A172 (cell line): ENCODE results near the gene ZBTB33. TPM values are rescaled to one million over a fixed set of nuclear protein-coding genes. Genes with fewer than 3 reads are reported as not detected.

Experiments
- DNase-seq: peaks from one replicate; pipeline ENCODE4 v3.0.0-alpha.2; 2015; ENCODE audit warnings: low spot score
- total RNA-seq: library from RNA; depleted of rRNA; stranded (reverse); fragments of >200 nt; shearing (Covaris generic); gene quantifications from 2 replicates; pipeline ENCODE4 v1.2.3, GENCODE V29; 2014

ZBTB33 gene
- total RNA-seq, 1 experiment from 2014 or later: 11.2 TPM

DNA sequence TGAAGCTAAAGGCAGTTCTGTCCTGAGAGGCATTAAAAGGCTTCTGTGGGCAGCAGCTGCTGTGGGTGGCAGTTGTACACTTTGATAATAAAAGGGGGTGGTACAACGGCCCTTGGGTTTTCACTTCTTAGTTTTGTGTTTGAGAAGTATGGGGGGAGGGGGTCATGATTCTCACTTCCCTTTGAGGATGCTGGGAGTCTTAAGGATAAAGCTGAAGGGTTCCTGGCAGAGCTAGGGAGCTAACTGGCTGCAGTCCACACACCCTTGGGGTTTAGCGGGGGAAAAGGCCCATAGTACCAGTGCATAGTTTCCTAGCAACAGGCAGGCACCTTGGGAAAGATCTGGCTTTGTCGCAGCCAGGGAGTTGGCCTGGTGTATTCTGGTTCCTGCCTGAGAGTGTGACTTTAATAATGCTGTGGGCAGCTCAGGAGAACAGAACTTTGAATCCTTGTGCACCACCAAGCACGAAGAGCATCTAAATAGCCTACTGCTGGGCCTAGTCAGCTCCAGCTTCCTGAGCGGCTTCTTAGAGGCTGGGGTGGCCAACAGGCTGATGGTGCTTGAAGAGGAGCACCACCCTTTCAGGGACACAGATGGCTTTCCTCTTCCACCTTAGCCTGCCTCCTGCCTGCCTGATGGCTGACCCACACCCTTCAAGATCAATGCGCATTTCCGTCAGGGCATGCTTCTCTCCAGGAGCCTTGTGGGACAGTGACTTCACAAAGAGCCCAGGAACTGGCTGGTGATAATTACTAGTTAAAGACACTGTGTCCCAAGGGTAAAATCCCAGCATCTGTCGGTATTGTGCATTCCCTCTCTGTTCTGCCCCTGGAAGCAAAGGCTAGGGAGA, 12.5 kb downstream of the ZBTB33 start:
- DNase-seq: no peak

- no peak for DNase-seq
Observed at GRCh38 chrX:120264341-120264740, 13.7 kb downstream of the ZBTB33 start.

GRCh38 chrX:120269373-120270035, 18.9 kb downstream of the ZBTB33 start:
- no peak for DNase-seq

DNA sequence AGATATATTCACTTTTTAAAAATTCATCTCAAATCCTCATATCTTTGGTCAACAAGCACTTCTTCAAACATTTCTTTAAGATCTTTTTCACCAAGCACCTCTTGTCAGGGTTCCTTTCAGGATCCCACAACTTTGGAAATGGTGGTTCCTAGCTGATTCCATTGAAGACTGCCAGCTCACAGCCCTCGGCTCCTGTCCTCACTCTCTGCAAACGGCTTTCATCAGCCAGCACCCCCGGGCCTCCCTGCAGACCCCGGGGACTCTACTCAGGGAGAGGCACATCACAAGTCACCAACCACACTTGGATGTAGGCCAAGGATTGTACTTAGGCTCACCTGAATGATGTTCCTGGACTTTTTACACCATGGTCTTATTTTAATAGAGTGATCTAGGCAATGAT, 20.0 kb downstream of the ZBTB33 start:
- DNase-seq: no peak

DNA sequence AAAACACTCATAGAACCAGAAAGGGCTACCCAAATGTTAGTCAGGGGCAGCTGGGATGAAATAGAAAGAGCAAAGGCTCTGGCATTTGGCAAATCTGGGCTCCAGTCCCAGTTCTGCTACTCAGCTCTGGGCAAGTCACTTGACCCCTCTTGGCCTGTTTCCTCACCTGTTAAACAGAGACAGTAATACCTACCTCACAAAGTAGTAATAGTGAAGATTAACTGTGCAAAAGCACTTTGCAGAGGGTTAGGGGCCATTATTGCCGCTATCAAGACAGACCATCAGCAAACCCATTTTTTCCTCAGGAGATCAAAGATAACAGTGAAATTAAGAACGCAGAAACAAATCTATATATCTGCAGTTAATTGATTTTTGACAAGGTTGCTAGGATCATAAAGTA, 20.6 kb downstream of the ZBTB33 start:
- no peak for DNase-seq

DNA sequence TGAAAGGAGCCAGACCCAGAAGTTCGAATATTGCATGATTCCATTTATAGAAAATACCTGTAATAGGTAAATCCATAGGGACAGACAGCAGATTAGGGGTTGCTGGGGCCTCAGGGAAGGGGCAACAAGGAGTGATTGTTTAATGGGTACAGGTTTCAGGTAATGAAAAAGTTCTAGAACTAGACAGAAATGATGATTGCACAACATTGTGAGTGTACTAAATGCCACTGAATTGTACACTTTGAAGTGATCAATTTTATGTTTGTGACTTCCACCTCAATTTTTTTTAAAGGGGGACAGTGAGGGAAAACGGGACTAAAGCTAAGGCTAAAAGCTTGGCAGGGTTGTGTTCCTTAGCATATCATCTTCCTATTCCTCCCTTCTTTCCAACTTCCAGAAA, 23.5 kb downstream of the ZBTB33 start:
- no peak for DNase-seq

DNA sequence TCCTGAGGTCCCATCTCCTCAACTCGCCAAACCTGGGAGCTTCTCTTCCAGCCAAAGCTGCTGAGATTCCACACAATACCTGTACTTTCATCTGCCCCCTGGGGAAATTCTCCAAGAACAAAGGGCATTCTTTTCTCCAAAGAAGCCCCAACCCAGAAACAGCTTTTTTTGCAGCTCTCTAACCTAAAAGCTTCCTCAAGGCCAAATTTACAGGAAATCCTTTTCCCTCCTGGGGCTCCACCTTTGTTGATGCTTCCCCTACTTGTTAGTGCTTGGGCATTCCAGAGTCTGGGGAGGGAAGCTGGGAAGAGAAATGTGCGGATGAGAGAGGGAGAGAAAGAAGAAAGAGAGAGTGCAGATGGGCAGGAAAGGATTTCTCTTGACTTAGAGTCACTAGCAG, 24.3 kb downstream of the ZBTB33 start:
- no peak for DNase-seq

GRCh38 chrX:120281021-120281624, 30.5 kb downstream of the ZBTB33 start:
- no peak for DNase-seq

GRCh38 chrX:120281761-120282160, 31.1 kb downstream of the ZBTB33 start:
- no peak for DNase-seq

- no peak for DNase-seq
Observed at GRCh38 chrX:120282697-120283096, 32.1 kb downstream of the ZBTB33 start.

DNA sequence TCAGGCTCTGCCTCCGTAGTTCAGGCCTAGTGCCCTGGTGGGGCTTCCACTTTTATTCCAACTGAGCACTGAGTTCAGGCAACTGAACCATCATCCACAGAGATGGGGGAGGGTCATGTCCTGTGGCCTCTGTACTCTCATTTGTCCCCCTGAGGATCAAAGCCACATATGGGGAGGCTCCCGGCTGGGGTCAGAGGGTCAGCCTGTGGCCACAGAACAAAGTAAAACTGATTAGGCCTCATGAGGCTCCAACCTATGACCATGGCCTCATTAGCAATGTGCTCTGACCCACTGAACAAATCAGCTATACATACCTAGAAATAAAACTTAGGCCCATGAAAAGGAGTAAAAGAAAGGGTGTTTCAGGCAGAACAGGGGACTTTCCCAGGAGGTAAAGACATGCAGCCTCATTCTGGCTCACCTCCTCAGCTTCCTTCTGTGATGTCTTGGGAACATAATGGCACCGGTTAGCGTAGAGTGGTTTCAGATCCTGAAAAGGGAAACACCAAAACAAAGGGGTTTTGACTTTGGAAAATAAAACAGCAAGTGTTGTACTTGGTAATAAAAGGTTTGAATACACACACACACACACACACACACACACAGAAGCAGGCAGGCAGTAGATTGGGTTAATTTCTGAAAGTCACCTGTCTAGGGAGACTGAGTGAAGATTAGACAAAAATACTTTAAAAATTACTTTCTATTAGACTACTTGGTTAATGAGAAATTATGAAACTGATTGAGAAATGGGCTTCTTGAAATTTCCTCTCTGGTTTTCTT, 36.3 kb downstream of the ZBTB33 start:
- DNase-seq: no peak

- no peak for DNase-seq
Observed at GRCh38 chrX:120287513-120288112, 37.0 kb downstream of the ZBTB33 start.

GRCh38 chrX:120290107-120290506, 39.5 kb downstream of the ZBTB33 start:
- no peak for DNase-seq

DNA sequence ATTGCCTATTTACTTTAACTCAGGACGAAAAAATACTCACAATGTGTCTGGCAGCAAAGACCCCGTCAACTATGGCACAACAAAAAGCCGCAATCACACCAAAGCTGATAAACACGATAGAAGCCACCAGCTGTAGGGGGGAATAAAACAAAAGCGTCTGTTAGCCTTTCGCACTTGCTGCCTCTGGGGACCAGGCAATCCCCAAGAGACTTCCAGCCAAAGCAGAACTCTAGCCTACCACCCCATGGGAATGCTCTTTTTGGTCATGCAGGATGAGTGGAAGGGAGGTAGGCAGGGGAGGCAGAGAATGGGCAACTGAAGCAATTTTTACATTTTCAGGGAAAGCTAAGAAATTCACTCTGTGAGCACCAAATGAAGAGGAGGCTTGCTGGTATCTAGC, 40.6 kb downstream of the ZBTB33 start:
- DNase-seq: no peak

- no peak for DNase-seq
Observed at GRCh38 chrX:120293015-120293414, 42.4 kb downstream of the ZBTB33 start.

DNA sequence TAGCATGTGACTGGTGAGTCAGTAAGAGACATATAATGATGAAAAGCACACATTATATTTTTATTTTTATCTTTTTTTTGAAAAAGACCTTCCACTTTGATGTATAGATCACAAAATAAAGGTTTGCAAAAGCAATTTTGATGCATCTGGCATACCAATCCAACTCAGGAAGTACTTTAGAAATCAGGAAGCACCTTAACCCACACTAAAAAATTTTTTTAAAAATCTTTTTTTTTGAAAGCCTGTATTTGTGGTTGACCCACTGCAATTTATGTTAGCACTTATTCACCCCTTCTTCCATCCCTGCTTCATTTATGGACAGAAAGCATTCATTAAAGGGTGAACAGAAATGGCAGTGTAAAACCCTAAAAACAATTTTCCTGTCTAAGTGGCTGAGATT, 44.0 kb downstream of the ZBTB33 start:
- DNase-seq: no peak

- no peak for DNase-seq
Observed at GRCh38 chrX:120297923-120298322, 47.3 kb downstream of the ZBTB33 start.

DNA sequence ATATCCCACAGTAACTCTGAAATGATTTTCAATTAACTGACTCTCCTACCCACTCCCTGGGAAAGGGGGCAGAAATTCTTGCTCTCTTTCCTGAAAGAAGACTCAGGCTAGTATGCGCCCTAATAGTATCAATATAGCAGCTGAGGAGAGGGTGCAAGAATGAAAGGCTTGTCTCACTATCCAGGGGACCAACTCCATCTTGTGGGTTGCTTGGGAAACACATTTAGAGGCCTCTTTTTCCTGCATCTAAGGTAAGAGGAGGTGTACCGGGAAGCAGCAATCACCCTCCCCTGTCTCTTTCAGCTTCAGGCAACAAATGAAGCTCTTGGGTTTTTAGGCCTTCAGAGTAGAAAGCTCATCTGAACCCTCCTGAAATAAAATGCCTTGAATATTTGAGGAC, 49.3 kb downstream of the ZBTB33 start:
- DNase-seq: no peak

DNA sequence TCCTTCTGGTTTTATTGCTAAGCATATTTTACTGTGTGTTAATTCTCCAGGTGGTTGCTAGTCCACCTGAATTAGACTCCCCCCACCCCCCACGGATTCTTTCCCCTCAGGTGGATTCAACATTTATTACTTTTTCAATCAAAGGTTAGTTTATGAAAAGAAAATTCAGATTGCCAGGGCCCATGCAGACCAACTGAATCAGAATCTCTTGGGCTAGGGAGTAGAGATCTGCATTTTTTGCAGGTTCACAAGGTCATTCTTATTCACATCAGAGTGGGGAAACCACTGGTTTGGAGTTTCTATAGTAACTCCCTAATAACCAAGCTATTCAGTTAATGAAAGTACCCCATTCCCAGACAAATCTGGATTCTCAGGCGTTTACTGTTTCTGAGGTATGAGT, 50.9 kb downstream of the ZBTB33 start:
- DNase-seq: no peak

GRCh38 chrX:120301960-120302359, 51.3 kb downstream of the ZBTB33 start:
- DNase-seq: no peak

DNA sequence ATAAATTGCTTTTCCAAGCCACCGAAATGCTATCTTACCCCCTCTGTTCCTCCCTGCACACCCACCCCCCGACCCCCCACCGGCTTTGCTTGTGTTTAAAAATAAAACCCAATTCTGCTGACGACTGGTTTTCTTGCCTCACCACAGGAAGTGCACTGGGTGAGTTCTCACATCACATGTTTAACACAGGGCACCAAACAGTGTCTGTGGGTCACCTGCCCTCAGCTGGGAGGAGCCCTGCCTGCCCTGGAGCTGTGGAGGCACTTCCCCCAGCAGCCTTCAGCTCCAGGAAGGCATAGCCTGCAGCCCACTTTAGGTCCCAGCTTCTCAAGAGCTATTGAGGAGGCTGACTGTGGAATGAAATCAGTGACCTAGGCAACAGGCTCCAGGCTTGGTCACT, 51.8 kb downstream of the ZBTB33 start:
- no peak for DNase-seq

DNA sequence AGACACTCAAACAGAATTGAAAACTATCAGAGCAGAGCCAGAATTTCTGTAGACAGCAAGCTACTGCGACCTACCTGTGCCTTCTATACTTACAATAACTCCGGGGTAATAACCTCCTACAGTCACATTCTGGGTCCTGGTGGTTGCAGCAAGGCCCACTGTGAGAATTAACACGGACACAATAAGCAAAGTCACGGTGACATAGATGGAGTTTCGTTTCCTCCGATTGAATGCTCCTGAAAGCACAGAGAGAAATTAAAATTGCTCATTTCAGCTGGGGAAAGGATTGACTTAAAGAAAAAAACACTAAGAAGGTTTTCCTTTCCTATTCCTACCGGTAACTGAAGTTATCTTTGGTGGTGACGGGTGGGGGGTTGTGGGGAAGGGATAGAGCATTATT, 53.6 kb downstream of the ZBTB33 start:
- DNase-seq: no peak
